Measurements from ENCODE around the gene LYSMD2.

The LYSMD2 gene

GRCh38 chr15:51721199-51721960 is 16.1 kb downstream of the LYSMD2 start:
- H3K27ac ChIP-seq, result no peak overlapping the region
- no peak for DNase-seq (ENCODE audit: low read depth, low spot score)

GRCh38 chr15:51720201-51720995 is 17.1 kb downstream of the LYSMD2 start:
- DNase-seq (ENCODE audit: low read depth, low spot score), result no peak
- no peak overlapping the region for H3K27ac ChIP-seq

- no peak for DNase-seq (ENCODE audit: low read depth, low spot score)
- H3K27ac ChIP-seq, result no peak overlapping the region
These were observed 18.7 kb downstream of the LYSMD2 start for GRCh38 chr15:51718746-51719145.

GRCh38 chr15:51718219-51718618 is 19.2 kb downstream of the LYSMD2 start:
- no peak overlapping the region for H3K27ac ChIP-seq
- DNase-seq (ENCODE audit: low read depth, low spot score), result no peak

- no peak for DNase-seq (ENCODE audit: low read depth, low spot score)
- no peak overlapping the region for H3K27ac ChIP-seq
These were observed 22.5 kb downstream of the LYSMD2 start for GRCh38 chr15:51714911-51715310.

GRCh38 chr15:51714162-51714561 is 23.3 kb downstream of the LYSMD2 start:
- H3K27ac ChIP-seq, result no peak overlapping the region
- no peak for DNase-seq (ENCODE audit: low read depth, low spot score)

GRCh38 chr15:51709031-51709430 is 28.4 kb downstream of the LYSMD2 start:
- no peak overlapping the region for H3K27ac ChIP-seq
- no peak for DNase-seq (ENCODE audit: low read depth, low spot score)

GRCh38 chr15:51708013-51708412 is 29.4 kb downstream of the LYSMD2 start:
- H3K27ac ChIP-seq, result no peak overlapping the region
- no peak for DNase-seq (ENCODE audit: low read depth, low spot score)

GRCh38 chr15:51706926-51707608 is 30.4 kb downstream of the LYSMD2 start:
- no peak for DNase-seq (ENCODE audit: low read depth, low spot score)
- no peak overlapping the region for H3K27ac ChIP-seq

GRCh38 chr15:51706291-51706690 is 31.2 kb downstream of the LYSMD2 start:
- no peak overlapping the region for H3K27ac ChIP-seq
- DNase-seq (ENCODE audit: low read depth, low spot score), result no peak

- DNase-seq (ENCODE audit: low read depth, low spot score), result no peak
- no peak overlapping the region for H3K27ac ChIP-seq
These were observed 34.7 kb downstream of the LYSMD2 start for GRCh38 chr15:51702710-51703109.

GRCh38 chr15:51699373-51699772 is 38.1 kb downstream of the LYSMD2 start:
- no peak overlapping the region for H3K27ac ChIP-seq
- DNase-seq (ENCODE audit: low read depth, low spot score), result no peak

GRCh38 chr15:51697163-51697562 is 40.3 kb downstream of the LYSMD2 start:
- no peak overlapping the region for H3K27ac ChIP-seq
- no peak for DNase-seq (ENCODE audit: low read depth, low spot score)

- no peak overlapping the region for H3K27ac ChIP-seq
- no peak for DNase-seq (ENCODE audit: low read depth, low spot score)
These were observed 40.9 kb downstream of the LYSMD2 start for GRCh38 chr15:51696566-51696965.

GRCh38 chr15:51692154-51692553 is 45.3 kb downstream of the LYSMD2 start:
- no peak for DNase-seq (ENCODE audit: low read depth, low spot score)
- H3K27ac ChIP-seq, result no peak overlapping the region

- no peak overlapping the region for H3K27ac ChIP-seq
- DNase-seq (ENCODE audit: low read depth, low spot score), result no peak
These were observed 48.6 kb downstream of the LYSMD2 start for GRCh38 chr15:51688863-51689262.

- DNase-seq (ENCODE audit: low read depth, low spot score), result no peak
- H3K27ac ChIP-seq, result no peak overlapping the region
These were observed 49.9 kb downstream of the LYSMD2 start for GRCh38 chr15:51687565-51687964.

- DNase-seq (ENCODE audit: low read depth, low spot score), result peak; percentile 39
- H3K27ac ChIP-seq, result no peak within 1 kb of the TSS
These were observed 56.0 kb downstream of the LYSMD2 start, which contains the start of gene SCG3 for GRCh38 chr15:51681303-51681963. Gene SCG3, plus strand, starts transcription at chr15:51681503. Its CDS starts 253 bp downstream, at chr15:51681756.

GRCh38 chr15:51680321-51680720 is 57.1 kb downstream of the LYSMD2 start:
- H3K27ac ChIP-seq, result no peak overlapping the region
- DNase-seq (ENCODE audit: low read depth, low spot score), result no peak

- H3K27ac ChIP-seq, result no peak overlapping the region
- DNase-seq (ENCODE audit: low read depth, low spot score), result peak; percentile 16
These were observed 59.4 kb downstream of the LYSMD2 start for GRCh38 chr15:51678096-51678495.
